ENCODE data around the gene CLK2. TPM values are rescaled to one million over a fixed set of nuclear protein-coding genes. Genes with fewer than 3 reads are reported as not detected.
"Not testable (repeated sequence)": the region's sequence is repeated elsewhere in the genome, so short reads cannot be mapped to it uniquely, and the experiment has no call there.

CLK2 gene
- total RNA-seq, 1 donor from 2014 or later, result 62.8 TPM

DNA sequence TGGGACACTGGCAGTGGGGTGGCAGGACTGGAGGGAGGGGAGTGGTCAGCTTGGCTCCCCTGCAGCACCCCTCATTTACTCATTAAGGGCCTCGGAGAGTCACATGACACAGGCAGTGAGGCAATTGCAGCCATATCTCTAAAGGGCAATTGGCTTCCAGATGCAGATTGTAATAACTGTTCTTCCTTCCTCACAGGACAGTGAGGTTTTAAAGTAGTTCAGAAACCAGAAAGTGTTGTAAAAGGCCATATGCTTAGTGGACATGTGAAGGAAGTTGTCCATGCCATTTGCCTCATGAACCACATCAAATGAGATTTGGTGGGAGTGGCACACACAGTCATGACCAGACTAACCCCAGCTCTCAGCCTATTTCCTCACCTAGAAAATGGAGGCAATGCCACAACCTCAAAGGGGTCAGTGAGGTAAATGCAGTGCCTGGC is 53.7 kb downstream of the CLK2 start:
- H3K27ac Mint-ChIP-seq (ENCODE audit: unreplicated experiment), result peak overlapping the region; percentile 91
- DNase-seq (ENCODE audit: low spot score), result no peak
- H3K4me3 Mint-ChIP-seq (ENCODE audit: unreplicated experiment), result no peak overlapping the region

DNA sequence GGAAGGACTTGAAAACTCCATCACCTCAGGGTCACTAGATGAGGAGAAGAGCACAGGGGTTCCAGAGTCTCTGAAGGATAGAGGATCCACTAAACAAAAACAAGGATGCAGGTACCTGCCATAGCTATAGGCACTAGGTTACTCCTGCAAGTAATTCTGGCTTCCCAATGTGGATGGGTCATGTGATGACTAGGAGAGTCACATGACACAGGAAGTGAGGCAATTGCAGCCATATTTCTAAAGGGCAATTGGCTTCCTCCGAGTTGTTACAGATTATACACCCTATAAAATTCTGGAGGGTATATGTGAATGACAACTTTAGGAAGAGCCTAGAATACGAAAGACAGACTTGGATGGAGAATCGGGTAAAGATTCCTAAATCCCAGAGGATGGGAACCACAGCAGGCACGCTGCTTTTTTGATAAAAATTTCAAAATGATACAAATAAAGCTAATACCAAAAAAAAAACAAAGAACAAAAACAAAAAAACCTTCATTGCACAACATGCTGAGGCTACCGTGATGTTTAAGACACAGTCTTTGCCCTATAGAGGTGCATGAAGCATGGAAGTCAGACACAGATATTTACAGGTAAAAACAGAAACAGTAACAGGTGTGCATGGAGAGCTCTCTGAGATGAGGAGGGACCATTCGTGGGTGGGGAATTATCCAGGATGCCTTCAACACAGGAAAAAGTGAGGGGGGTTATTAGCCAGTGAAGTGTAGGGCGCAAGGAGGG is 54.3 kb downstream of the CLK2 start:
- Mint-ChIP-seq H3K4me1 (ENCODE audit: unreplicated experiment) (peaks cover 30% of the 10 kb centered on the region), H3K4me3 (ENCODE audit: unreplicated experiment) (no peak overlapping the region), H3K36me3 (ENCODE audit: low read depth, unreplicated experiment) (peaks cover 6% of the 10 kb centered on the region), H3K9me3 (ENCODE audit: unreplicated experiment) (no peaks in the 10 kb centered on the region), H3K27me3 (ENCODE audit: unreplicated experiment) (peaks cover 8% of the 10 kb centered on the region), H3K27ac (ENCODE audit: unreplicated experiment) (peak overlapping the region; percentile 80)
- peak; percentile 20 for DNase-seq (ENCODE audit: low spot score)
- TF ChIP-seq, protein P1, sequence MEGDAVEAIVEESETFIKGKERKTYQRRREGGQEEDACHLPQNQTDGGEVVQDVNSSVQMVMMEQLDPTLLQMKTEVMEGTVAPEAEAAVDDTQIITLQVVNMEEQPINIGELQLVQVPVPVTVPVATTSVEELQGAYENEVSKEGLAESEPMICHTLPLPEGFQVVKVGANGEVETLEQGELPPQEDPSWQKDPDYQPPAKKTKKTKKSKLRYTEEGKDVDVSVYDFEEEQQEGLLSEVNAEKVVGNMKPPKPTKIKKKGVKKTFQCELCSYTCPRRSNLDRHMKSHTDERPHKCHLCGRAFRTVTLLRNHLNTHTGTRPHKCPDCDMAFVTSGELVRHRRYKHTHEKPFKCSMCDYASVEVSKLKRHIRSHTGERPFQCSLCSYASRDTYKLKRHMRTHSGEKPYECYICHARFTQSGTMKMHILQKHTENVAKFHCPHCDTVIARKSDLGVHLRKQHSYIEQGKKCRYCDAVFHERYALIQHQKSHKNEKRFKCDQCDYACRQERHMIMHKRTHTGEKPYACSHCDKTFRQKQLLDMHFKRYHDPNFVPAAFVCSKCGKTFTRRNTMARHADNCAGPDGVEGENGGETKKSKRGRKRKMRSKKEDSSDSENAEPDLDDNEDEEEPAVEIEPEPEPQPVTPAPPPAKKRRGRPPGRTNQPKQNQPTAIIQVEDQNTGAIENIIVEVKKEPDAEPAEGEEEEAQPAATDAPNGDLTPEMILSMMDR (IDR thresholded peaks at IDR 0.05; ENCODE audit: unreplicated experiment), result no peak

More for the DNA sequence above, 53.7 kb downstream of the CLK2 start:
- TF ChIP-seq, protein P1 (IDR thresholded peaks at IDR 0.05; ENCODE audit: unreplicated experiment), result no peak
- Mint-ChIP-seq H3K4me1 (ENCODE audit: unreplicated experiment) (peaks cover 30% of the 10 kb centered on the region), H3K9me3 (ENCODE audit: unreplicated experiment) (no peaks in the 10 kb centered on the region), H3K36me3 (ENCODE audit: low read depth, unreplicated experiment) (peaks cover 6% of the 10 kb centered on the region), H3K27me3 (ENCODE audit: unreplicated experiment) (peaks cover 8% of the 10 kb centered on the region)

DNA sequence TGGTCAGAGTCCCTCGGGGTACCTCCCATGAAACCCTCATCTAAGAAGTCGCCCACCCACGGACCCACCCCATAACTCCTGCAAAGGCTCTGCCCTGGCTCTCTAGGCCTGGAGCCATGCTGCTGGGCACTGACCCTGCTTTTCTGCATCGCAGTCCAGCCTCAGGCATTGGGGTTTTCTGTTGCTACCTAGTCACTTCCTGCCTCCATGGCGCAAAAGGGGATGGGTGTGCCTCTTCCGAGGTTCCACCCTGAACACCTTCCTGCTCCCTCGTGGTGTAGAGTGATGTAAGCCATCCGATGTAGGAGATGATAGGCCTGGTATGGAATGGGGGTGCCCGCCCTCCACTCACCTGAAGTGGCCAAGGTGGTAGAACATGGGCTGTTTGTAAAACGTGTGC is 58.6 kb downstream of the CLK2 start:
- not testable (repeated sequence) for H3K27me3 Mint-ChIP-seq (ENCODE audit: unreplicated experiment)

More for the DNA sequence above, 58.6 kb downstream of the CLK2 start:
- not testable (repeated sequence) for H3K9me3 Mint-ChIP-seq (ENCODE audit: unreplicated experiment); DNase-seq (ENCODE audit: low spot score); H3K36me3 Mint-ChIP-seq (ENCODE audit: low read depth, unreplicated experiment); H3K27ac Mint-ChIP-seq (ENCODE audit: unreplicated experiment)
- Mint-ChIP-seq H3K4me3 (ENCODE audit: unreplicated experiment) (peak overlapping the region; percentile 43), H3K4me1 (ENCODE audit: unreplicated experiment) (peaks cover 25% of the 10 kb centered on the region)

Other genes with a start within 250 kb of the CLK2 start
- 2.8 TPM for gene DCST2, start 239.7 kb downstream of the CLK2 start, total RNA-seq (ENCODE audit: unreplicated experiment)
- not detected for gene DCST1, start 239.7 kb downstream of the CLK2 start, total RNA-seq (ENCODE audit: unreplicated experiment)
- gene ADAM15, start 222.2 kb downstream of the CLK2 start, total RNA-seq (ENCODE audit: unreplicated experiment), result 382 TPM
- gene EFNA4, start 209.8 kb downstream of the CLK2 start, total RNA-seq (ENCODE audit: unreplicated experiment), result 25.2 TPM
- 9.6 TPM for gene EFNA3, start 194.7 kb downstream of the CLK2 start, total RNA-seq (ENCODE audit: unreplicated experiment)
- 413 TPM for gene EFNA1, start 145.6 kb downstream of the CLK2 start, total RNA-seq (ENCODE audit: unreplicated experiment)
- gene SLC50A1, start 137.7 kb downstream of the CLK2 start, total RNA-seq (ENCODE audit: unreplicated experiment), result 43.9 TPM
- gene DPM3, start 133.0 kb downstream of the CLK2 start, total RNA-seq (ENCODE audit: unreplicated experiment), result 39.2 TPM
- 173 TPM for gene KRTCAP2, start 100.2 kb downstream of the CLK2 start, total RNA-seq (ENCODE audit: unreplicated experiment)
- gene TRIM46, start 99.7 kb downstream of the CLK2 start, total RNA-seq (ENCODE audit: unreplicated experiment), result 8.5 TPM
- 35.5 TPM for gene THBS3, start 65.6 kb downstream of the CLK2 start, total RNA-seq (ENCODE audit: unreplicated experiment)
- 38.8 TPM for gene MTX1, start 64.8 kb downstream of the CLK2 start, total RNA-seq (ENCODE audit: unreplicated experiment)
- gene ENTREP3, start 18.0 kb downstream of the CLK2 start, total RNA-seq (ENCODE audit: unreplicated experiment), result 54.1 TPM
- 54.9 TPM for gene SCAMP3, start 11.1 kb downstream of the CLK2 start, total RNA-seq (ENCODE audit: unreplicated experiment)
- 7.3 TPM for gene HCN3, start 4.0 kb upstream of the CLK2 start, total RNA-seq (ENCODE audit: unreplicated experiment)
- gene PKLR, start 27.9 kb upstream of the CLK2 start, total RNA-seq (ENCODE audit: unreplicated experiment), result not detected
- 540 TPM for gene FDPS, start 35.4 kb upstream of the CLK2 start, total RNA-seq (ENCODE audit: unreplicated experiment)
- 67.1 TPM for gene RUSC1, start 47.4 kb upstream of the CLK2 start, total RNA-seq (ENCODE audit: unreplicated experiment)